Cerebellar nuclear complex (tissue), 1 donor: ENCODE data around the gene DENND1B.
"Not testable (repeated sequence)": the region's sequence is repeated elsewhere in the genome, so short reads cannot be mapped to it uniquely, and the experiment has no call there.

Experiments
- DNase-seq, 2 experiments: peaks; one replicate each; lab custom pipeline; 2025; lab: John Stamatoyannopoulos, UW

Gene DENND1B

GRCh38 chr1:197553281-197553680 is 222.0 kb downstream of the DENND1B start:
- DNase-seq = no peak

GRCh38 chr1:197546989-197547388 is 228.3 kb downstream of the DENND1B start:
- no peak for DNase-seq

DNA sequence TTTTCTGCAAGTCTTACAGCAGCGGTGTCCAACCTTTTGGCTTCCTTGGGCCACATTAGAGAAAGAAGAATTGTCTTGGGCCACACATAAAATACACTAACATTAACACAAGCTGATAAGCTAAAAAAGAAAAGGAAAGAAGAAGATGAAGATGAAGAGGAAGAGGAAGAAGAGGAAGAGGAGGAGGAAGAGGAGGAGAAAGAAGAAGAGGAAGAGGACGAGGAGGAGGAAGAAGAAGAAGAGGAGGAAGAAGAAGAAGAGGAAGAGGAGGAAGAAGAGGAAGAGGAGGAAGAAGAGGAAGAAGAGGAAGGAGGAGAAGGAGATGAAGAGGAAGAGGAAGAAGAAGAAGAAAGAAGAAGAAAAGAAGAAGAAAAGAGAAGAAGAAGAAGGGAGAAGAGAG is 230.7 kb downstream of the DENND1B start:
- DNase-seq = no peak

GRCh38 chr1:197544130-197544529 is 231.2 kb downstream of the DENND1B start:
- DNase-seq = no peak

- no peak for DNase-seq
These were observed 233.9 kb downstream of the DENND1B start for GRCh38 chr1:197541411-197541810.

GRCh38 chr1:197526736-197527371 is 248.4 kb downstream of the DENND1B start:
- DNase-seq = no peak

- DNase-seq = no peak
These were observed 254.1 kb downstream of the DENND1B start for GRCh38 chr1:197521118-197521739.

DNA sequence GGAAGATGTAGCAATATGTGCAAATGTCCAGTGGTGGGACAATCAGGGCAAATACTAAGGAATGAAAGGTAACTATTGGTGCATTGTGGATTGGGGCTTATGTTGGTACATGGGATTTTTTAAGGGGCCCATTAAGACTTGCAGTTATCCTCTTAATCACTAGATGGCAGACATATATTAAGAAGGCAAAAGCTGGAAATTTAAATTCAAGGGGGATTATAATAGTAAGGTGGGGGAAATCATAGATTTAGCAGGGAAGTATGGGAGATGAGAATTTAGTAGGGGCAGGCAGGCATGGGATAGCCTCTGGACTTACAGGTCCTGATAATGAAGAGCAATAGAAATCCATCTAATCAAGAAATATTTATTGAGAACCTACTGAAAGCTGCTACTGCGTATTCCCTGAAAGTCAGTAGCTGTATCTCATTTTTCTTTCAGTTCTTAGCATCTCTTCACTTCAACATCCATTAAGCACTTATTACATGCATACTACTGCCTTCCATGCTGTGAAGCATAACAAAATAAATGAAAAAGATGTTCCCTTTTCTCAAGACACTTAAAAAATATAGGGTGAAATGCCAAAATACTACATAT is 255.4 kb downstream of the DENND1B start:
- DNase-seq = no peak

DNA sequence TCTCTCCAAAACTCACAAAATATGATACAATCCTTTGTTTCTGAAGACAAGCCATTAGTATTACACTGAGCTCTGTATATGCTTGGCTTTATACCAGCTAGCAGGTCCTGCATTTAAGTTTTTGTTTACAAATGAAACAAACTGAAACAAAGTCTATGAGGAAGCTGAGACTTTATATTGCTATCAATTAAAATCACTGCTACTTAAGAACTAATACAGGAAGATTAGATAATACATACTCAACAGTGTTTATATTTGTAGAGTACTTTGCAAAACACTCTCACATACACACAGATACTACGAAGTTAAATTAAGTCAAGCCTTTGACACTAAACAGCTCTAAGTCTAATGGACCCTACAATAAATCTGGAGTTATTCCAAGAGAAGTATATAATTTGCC is 259.9 kb downstream of the DENND1B start:
- DNase-seq = no peak

DNA sequence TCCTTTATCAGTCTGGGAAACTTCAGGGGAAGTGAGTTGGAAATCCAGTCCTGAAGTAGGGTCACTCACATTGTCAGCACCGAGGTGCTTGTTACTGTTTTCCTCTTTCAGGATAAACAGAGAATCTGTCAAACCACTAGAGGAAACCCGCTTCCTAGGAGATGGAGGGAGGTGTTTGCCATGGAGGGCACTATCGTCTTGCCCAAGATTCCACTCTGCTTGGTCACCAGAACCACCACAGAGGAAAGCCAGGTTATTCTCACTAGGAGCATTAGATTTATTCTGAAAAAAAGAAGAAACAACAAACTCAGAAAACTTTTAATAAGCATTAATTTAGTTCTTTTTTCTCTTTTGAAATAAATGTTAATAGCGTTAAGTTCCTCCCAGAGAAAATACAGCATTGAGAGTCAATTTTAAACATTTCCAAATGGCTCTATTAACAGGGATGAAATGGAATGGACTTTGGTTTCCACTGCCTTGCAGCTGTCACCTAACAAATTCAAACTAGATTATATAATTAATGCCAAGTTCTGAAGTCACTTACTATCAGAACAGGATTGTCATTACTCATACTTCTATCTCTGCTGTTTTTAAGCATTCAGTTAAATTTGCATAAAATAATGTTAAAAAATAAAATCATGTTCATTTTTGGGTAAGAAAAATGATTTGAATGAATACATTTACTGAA is 264.4 kb downstream of the DENND1B start:
- no peak for DNase-seq

DNA sequence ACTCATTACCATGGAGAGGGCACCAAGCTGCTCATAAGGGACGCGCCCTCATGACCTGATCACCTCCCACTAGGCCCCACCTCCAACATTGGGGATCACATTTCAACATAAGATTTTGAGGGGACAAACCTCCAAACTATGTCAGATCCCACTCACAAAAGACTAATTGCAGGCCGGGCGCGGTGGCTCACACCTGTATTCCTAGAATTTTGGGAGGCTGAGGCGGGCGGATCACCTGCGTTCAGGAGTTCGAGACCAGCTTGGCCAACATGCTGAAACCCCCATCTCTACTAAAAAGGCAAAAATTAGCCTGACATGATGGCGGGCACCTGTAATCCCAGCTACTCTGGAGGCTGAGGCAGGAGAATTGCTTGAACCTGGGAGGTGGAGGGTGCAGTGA is 278.6 kb downstream of the DENND1B start:
- no peak for DNase-seq

DNA sequence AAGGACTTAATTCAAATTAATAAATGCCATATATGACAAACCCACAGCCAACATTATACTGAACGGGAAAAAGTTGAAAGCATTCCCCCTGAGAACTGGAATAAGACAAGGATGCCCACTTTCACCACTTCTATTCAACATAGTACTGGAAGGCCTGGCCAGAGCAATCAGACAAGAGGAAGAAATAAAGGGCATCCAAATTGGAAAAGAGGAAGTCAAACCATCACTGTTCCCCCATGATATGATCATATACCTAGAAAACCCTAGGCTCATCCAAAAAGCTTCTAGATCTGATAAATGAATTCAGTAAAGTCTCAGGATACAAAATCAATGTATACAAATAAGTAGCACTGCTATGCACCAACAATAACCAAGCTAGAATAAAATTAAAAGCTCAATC is 283.8 kb downstream of the DENND1B start:
- not testable (repeated sequence) for DNase-seq

GRCh38 chr1:197486946-197487345 is 288.3 kb downstream of the DENND1B start:
- no peak for DNase-seq

DNA sequence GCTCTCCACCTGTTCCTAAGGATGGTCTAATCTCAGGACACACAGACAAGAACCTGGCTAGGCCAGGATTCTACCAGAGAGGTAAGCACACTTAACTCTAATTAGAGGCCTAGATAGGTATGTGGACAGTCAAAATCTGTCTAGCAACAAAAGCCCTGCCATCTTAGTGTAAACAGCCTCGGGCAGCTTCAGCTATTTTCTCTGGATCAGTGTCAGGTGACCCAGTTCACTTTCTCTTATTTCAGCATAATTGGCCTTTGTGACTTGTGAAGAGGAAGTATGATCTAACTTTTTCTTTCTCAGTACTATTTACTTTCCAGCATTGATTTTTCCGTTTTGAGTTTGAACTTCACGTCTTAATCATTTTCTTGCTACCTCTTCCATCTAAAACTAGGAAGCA is 289.5 kb downstream of the DENND1B start:
- no peak for DNase-seq

GRCh38 chr1:197481101-197481500 is 294.2 kb downstream of the DENND1B start:
- no peak for DNase-seq

DNA sequence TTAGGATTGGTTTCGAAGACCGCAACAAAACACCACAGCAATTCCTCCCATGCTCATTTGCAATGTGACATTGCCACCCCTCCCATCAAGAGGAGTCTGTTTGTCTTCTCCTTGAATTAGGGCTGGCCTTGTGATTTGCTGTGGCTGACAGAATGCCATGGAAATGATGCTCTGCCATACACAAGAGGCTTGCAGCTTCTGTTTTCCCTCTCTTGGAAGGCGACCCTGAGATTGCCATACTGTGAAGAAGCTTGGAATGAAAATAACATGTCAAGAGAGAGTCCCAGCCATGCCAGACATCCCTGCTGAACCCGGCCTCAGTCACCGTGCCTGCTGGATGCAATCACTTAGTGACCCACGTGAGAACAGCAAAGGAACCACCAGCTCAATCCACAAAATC is 294.8 kb downstream of the DENND1B start:
- DNase-seq = no peak

GRCh38 chr1:197472141-197472540 is 303.1 kb downstream of the DENND1B start:
- DNase-seq = no peak

DNA sequence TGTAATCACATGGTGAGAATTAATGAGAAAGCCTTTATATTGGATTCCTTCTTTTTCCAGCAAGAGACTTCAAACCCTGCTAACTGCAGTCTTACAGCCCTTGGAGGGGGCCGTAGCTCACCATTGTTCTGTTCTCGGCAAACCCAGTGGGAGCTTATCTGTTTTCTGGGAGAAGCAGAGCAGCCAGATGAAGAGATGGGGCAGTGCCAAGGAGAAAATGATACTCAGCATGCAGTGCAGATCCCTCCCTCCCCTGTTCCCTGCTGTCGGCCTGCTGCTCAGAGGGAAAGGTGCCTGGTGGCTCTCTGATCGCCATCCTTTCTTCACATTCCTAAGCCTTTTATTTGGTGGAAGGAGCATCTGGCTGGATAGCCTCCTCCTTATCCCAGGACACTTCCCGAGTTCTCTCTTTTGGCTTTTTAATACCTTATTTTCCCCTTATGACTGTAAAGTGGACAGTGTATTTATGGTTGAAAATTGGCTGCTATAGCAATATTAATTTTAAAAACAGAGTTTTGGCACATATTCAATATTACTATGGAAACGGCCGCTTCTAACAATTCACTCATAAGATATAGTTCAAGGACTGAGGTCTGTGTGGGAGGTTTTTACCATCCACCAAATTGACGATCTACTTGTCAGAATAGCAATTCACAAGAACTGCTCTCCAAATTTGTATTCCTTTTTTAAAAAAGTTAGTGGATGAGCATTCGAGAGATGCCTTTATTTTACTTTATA is 303.9 kb downstream of the DENND1B start:
- peak; percentile 38 to 79 for DNase-seq

GRCh38 chr1:197470330-197470729 is 304.9 kb downstream of the DENND1B start:
- no peak for DNase-seq

- DNase-seq = no peak
These were observed 305.6 kb downstream of the DENND1B start for GRCh38 chr1:197469620-197470210.

- DNase-seq = no peak
These were observed 306.6 kb downstream of the DENND1B start for GRCh38 chr1:197468543-197469175.
